ENCODE measurements around the gene GP5.

The GP5 gene

DNA sequence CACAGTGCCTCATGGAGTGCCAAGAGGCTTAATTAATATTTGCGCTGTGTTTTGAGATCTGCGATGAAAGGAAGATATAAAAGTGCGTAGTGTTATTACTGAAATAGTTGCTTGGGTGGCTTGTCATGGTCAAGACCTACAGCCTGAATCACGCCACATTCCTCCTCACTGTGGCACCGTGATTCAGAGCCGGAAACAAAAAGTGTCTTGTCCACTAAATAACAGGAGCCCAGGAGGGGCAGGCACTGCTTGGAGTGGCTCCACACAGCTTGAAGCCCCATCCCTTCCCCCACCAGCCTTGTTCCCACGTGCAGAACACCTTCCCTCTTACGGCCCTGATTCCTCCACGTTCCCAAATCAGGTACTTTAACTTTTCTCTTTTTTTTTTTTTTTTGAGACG is 28.3 kb downstream of the GP5 start:
- H3K4me3 ChIP-seq (ENCODE audit: low read depth, low read length), result no peak overlapping the region
- in situ Hi-C loops (cut with HindIII; ENCODE audit: low sequenced_read_pairs), result no loop called here
- TF ChIP-seq CTCF (IDR thresholded peaks at IDR 0.05; ENCODE audit: low read depth, low read length), result no peak
- DNase-seq (ENCODE audit: low read depth, low spot score), result no peak

- in situ Hi-C loops (cut with HindIII; ENCODE audit: low sequenced_read_pairs), result no loop called here
- TF ChIP-seq CTCF (IDR thresholded peaks at IDR 0.05; ENCODE audit: low read depth, low read length), result no peak
- no peak within 1 kb of the TSS for H3K4me3 ChIP-seq (ENCODE audit: low read depth, low read length)
- DNase-seq (ENCODE audit: low read depth, low spot score), result peak; percentile 36
Observed at GRCh38 chr3:194369522-194370279, 29.4 kb downstream of the GP5 start, which contains the start of gene LRRC15. TSS of gene LRRC15 (minus strand) at chr3:194369743. CDS start at chr3:194361043, 8,700 bp downstream.

DNA sequence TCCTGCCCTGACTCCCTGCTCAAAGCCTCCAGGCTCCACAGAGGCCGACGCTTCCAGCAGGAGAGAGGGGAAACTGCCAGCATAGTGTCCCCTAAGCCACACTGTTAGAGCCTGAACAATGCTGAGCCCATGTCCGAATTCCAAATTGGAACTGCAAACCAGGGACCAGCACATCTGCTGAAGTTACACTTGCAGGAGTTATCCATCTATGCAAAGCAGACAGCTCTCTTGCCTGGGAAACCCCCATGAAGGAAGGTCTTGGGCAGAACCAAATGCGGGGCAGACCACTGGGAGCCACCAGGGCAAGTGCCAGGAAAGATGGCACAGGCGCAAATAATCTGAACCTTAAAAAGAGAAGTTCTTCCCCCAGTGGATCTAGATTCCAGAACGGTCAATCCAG is 30.1 kb downstream of the GP5 start:
- TF ChIP-seq CTCF (IDR thresholded peaks at IDR 0.05; ENCODE audit: low read depth, low read length), result no peak
- in situ Hi-C loops (cut with HindIII; ENCODE audit: low sequenced_read_pairs), result no loop called here
- no peak for DNase-seq (ENCODE audit: low read depth, low spot score)
- H3K4me3 ChIP-seq (ENCODE audit: low read depth, low read length), result no peak overlapping the region

DNA sequence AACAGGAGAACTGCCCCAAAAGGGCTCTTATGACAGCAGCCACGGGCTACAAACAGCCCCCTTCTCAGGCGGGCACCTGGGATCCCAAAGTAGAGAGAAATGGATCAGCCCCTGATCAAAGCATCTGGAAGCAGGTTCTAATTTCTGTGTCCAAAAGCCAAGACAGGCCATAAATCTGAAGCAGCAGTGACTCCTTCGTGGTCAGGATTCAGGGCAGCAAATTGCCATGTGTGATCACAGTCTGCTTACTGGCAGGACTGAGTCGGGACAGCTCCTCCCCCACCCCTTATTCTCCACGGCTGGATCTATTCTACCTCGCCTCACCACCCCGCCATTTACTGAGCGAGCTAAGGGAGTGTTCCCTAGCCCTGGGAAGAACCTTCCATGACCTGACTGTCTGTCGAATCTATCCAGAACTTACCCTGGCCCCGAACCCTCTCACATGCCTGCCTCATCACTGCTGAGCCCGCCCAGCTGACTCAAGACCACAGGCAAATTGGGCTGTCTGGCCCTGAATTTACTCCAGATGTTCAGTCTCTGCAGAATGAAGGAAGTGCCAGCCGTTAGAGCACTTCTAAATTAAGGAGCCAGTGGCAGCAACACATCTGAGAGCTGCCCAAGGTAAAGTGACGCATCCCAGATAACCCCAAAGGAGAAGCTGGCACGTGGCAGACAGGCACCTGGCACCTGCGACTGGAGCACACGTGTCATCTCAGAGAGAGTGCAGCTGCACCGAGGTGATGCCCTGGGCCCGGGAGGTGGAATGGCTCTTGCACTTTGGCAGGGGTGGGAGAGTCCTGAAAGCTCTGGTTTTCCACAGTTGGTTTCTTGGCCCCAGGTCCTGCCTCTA is 30.8 kb downstream of the GP5 start:
- no peak for TF ChIP-seq CTCF (IDR thresholded peaks at IDR 0.05; ENCODE audit: low read depth, low read length)
- in situ Hi-C loops (cut with HindIII; ENCODE audit: low sequenced_read_pairs), result no loop called here
- DNase-seq (ENCODE audit: low read depth, low spot score), result peak; percentile 40
- H3K4me3 ChIP-seq (ENCODE audit: low read depth, low read length), result no peak overlapping the region

DNA sequence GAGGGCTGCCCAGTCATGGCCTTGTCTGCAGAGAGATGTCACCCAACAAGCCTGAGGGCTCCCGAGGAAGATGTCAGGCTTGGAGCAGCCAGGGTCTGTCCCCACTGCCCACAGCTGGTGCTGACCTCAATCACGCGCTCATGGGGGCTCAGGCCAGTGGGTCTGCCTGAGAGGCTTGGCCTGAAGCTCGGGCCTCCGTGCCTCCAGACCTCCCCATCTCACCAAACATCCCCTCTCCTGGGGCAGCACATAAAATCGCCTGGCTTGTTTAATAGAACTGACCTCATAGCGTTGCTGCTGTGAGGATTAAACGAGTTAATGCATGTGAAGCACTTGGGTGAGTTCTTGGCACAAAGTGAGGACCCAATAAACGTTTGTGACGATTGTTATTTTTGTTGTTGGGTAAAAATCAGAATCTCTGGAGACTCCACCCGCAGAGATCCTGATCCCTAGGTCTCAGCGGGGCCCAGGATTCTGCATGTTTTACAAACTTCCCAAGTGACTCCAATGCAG is 33.0 kb downstream of the GP5 start:
- no peak overlapping the region for H3K4me3 ChIP-seq (ENCODE audit: low read depth, low read length)
- TF ChIP-seq CTCF (IDR thresholded peaks at IDR 0.05; ENCODE audit: low read depth, low read length), result no peak
- no peak for DNase-seq (ENCODE audit: low read depth, low spot score)
- in situ Hi-C loops (cut with HindIII; ENCODE audit: low sequenced_read_pairs), result no loop called here

GRCh38 chr3:194365526-194365925 is 33.5 kb downstream of the GP5 start:
- no peak for TF ChIP-seq CTCF (IDR thresholded peaks at IDR 0.05; ENCODE audit: low read depth, low read length)
- in situ Hi-C loops (cut with HindIII; ENCODE audit: low sequenced_read_pairs), result no loop called here
- DNase-seq (ENCODE audit: low read depth, low spot score), result no peak
- no peak overlapping the region for H3K4me3 ChIP-seq (ENCODE audit: low read depth, low read length)

Measured in astrocyte of the spinal cord (primary cell).